NOMO-1 treated with DMSO at 0.1 percent for 48 hours (cell line): ENCODE measurements around the gene CCDC178.
"Not testable (repeated sequence)": the region's sequence is repeated elsewhere in the genome, so short reads cannot be mapped to it uniquely, and the experiment has no call there.

Source experiments
- DNase-seq: peaks from one replicate; lab custom pipeline; 2025; ENCODE audit not compliant: unreplicated experiment; lab: John Stamatoyannopoulos, UW

Gene CCDC178

GRCh38 chr18:33369711-33370449 lies 70.6 kb downstream of the CCDC178 start:
- no peak for DNase-seq

DNA sequence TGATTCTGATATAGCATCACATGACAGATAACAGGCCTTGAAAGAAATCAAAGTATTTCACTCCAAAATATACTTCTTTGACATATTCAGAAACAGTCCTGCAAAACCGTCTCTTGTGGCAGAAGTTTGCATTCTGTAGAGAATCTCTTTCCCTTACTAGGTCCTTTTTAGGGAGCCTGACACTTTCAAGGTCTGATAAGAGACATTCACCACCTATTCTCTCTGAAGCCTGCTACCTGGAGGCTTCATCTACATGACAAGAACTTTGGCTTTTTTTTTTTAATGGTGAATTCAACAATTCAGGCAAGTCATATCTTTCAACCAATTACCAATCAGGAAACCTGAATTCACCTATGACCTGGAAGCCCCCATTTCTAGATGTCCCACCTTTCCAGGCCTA lies 83.8 kb downstream of the CCDC178 start:
- no peak for DNase-seq

DNA sequence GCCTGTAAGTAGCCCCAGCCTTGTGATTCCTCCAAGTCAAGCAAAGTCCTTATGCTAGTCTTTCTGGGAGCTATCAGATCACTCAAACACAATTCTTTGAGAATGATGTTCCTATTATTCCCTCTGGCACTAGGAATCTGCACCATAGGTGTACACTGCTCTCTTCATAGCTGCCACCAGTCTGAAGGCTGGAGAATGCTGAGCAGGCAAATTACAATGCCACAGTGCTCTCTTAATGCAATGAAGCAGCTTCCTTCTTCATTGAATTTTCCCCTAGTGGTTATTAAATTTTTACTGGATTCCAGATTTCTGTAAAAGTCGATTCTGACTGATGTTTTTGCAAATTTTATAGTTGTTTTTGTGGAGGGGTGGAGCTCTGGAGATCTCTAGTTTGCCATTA lies 84.8 kb downstream of the CCDC178 start:
- no peak for DNase-seq

DNA sequence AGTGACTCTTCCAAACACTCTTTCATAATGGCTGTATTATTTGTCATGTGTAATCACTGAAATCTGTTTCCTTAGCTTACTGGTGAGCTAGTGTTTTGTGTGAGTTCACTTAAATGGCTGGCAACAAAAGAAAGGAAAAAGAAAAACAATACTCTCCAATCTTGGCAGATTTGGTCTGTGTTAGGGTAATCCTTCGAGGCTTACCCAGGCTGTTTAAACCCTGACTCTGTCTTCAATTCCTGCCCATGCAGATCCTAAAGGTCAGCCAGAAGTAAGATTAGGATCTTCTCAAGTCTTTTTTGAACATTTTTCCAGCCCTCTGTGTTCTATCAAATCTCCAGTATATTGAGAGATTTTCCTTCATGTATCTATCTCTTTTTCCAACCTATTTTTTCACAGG lies 85.3 kb downstream of the CCDC178 start:
- no peak for DNase-seq

DNA sequence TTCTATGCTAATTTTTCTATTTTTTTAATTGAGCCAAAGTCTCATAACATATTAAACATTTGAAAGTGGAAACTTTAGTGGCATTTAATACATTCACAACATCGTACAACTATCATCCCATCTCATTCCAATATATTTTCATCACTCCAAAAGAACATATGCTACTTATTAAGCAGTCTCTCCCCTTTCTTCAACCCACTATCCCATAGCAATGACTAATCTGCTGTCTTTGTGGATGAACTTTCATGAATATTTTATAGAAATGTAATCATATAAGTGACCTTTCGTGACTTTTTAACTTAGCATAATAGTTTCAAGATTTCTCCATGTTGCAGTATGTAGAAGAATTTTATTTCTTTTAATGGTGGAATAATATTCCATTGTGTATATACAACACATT lies 90.3 kb downstream of the CCDC178 start:
- no peak for DNase-seq

DNA sequence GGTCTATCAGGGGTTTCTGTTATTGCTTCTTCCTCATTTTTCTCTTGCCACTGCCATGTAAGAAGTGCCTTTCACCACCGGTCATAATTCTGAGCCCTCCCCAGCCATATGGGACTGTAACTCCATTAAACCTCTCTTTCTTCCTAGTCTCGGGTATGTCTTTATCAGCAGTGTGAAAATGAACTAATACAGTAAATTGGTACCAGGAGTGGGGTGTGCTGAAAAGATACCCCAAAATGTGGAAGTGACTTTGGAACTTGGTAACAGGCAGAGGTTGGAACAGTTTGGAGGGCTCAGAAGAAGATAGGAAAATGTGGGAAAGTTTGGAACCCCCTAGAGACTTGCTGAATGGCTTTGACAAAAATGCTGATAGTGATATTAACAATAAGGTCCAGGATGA lies 100.8 kb downstream of the CCDC178 start:
- DNase-seq, result not testable (repeated sequence)

DNA sequence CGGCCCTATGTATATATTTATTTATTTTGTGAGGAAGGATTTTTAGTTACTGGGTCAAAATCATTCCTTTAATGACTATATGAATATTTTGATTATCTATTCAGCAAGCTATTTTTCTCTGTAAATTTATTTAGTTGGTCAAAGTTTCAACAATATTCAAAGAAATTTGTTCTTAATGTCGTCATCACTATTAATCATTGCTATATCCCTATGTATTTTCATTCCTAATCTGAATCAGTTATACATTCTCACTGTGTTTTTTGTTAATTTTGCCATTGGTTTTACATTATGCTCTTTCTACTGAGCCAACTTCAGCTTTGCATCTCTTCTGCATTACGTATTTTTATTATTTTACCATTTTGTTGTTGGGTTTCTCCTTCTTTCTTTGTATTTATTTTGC lies 105.7 kb downstream of the CCDC178 start:
- no peak for DNase-seq

- DNase-seq, result no peak
Observed at GRCh38 chr18:33330711-33331110, 109.8 kb downstream of the CCDC178 start.

GRCh38 chr18:33326975-33327374 lies 113.5 kb downstream of the CCDC178 start:
- no peak for DNase-seq

- no peak for DNase-seq
Observed at GRCh38 chr18:33317640-33318039, 122.9 kb downstream of the CCDC178 start.

DNA sequence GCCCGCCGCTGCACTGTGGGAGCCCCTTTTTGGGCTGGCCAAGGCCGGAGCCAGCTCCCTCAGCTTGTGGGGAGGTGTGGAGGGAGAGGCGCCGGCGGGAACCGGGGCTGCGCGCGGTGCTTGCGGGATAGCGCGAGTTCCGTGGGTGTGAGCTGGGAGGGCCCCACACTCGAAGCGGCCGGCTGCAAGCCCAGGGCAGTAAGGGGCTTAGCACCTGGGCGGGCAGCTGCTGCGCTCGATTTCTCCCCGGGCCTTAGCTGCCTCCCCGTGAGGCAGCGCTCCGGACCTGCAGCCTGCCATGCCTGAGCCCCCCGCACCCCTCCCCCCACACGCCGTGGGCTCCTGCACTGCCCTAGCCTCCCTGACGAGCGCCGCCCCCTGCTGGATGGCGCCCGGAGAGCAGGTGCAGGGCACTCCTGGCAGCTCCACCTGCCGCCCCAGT lies 124.4 kb downstream of the CCDC178 start:
- DNase-seq, result no peak

DNA sequence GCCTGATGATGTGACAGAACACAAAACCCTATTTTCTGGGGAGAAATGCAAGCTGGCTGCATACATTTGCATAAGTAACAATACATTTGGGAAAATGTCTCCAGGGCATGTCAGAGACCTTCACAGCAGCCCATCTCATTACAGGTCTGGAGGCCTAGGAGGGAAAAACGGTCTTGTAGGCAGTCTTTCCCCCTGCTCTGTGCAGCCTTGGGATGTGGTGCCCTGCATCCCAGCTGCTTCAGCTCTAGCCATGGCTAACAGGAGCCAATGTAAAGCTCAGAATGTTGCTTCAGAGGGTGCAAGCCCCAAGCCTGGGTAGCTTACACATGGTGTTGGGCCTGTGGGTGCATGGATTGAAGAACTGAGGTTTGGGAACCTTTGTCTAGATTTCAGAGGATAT lies 133.0 kb downstream of the CCDC178 start:
- no peak for DNase-seq

DNA sequence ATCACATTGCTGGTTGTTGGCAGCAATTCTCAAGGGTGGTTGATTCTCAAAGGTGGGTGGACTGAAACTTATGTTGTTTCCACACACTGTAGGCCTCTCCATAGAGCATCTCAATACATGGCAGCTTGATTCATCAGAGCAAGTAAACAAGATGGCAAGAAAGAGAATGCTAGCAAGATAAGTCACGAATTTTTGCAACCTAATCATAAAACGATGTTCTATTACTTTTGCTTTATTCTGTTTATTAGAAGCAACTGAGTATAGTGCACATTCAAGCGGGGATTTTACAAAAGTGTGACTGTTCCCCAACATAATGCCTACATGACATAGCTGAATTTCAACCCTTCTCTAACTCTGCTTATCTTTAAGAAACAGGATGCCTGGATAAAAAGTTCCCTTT lies 136.2 kb downstream of the CCDC178 start:
- DNase-seq, result no peak

DNA sequence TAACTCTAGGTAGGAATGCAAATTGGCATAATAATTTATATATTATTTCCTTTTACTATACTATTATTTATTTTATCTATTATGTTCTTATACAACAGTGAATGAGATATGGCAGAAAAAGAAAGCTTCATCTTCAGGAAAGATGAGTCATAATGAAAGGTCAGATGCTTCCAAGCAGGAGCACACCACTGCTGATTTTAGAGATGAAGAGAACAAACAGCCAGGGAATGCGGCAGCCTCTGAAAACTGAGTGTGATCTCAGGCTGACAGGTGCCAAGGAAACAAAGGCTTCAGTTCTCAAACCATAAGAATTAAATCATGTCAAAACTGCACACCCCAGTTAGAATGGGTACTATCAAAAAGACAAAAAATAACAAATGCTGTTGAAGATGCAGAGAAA lies 149.0 kb downstream of the CCDC178 start:
- no peak for DNase-seq

- no peak for DNase-seq
Observed at GRCh38 chr18:33288082-33288716, 152.3 kb downstream of the CCDC178 start.

DNA sequence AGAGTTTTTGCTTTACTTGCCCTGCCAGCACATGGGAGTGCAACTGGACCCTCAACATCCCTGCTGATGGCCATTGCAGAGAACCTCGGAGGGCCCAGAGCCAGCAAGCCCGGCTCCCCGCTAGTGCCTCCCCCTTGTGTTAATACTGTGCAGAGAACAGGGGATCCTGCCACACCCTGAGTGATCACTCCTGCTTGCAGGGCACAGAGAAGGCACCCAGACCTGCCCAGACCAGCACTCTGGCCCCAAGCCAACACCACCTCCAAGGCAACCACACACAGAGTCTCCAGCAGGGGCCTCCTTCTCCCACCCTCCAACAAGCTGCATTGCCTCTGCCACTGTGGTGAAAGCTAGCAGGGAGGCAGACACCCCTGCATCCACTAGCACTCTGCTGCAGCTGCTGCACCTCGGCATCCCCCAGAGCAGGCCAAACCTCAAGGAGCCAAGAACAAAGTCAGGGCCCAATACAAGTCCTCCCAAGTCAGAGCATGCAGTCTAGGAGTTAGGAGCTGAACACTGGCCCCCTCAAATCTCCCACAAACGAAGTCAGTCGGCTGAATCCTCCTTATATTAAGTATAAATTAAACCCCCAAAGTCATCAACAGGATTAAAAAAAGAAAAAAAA lies 157.7 kb downstream of the CCDC178 start:
- no peak for DNase-seq

DNA sequence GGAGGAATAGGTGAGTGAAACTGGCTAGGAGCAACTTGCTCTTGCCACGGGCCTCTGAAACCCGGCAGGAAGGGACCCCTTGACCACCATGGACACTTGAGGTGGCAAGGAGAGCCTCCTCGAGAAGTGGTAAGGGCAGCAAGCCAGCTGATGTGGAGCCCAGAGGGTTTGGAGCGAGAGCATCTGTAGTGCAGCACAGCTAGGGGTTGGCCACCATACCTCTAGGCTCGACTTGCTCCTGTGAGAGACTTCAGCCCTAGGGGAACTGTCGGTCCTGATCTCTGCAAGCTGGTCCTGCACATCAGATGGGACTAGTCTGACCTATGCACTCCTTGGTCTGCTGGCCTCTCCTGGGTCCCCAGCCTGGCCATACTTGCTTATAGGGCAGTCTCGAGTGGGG lies 158.4 kb downstream of the CCDC178 start:
- DNase-seq, result no peak

- no peak for DNase-seq
Observed at GRCh38 chr18:33277431-33277830, 163.1 kb downstream of the CCDC178 start.

DNA sequence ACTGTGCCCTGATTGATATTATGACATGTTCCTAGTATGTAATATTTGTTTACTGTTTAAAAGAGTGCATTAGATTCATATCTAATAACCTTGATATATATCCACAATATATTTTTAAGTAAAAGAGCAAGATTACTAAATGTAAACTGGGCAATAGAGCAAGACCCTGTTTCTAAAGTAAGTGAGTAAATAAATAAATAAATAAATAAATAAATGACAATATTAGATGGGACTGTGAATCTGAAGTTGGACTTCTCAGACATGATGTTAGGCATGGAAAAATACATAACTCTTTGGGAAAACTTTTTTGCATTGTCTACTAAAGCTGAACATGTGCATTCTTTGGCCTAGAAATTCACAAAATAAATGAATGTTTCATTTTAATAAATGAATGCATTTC lies 164.7 kb downstream of the CCDC178 start:
- no peak for DNase-seq

DNA sequence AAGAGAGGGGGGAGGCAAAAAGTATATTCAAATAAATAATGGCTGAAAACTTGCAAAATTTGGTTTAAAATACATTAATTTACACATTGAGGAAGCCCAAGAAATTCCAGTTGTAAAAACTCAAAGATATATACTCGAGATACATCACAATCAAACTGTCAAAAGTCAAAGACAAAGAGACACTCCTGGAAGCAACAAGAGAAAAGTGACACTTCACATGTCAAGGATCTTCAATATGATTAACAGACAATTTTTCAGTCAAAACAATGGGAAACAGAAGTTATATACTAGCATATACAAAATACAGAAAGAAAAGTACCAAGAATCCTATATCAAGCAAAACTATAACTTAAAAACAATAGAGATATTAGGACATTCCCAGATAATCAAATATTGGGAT lies 170.2 kb downstream of the CCDC178 start:
- no peak for DNase-seq

- DNase-seq, result no peak
Observed at GRCh38 chr18:33269223-33269622, 171.3 kb downstream of the CCDC178 start.

GRCh38 chr18:33264566-33264965 lies 176.0 kb downstream of the CCDC178 start:
- DNase-seq, result no peak
